Uterus (tissue), 4 donors: ENCODE results near the gene OAS3. TPM values are rescaled to one million over a fixed set of nuclear protein-coding genes. Genes with fewer than 3 reads are reported as not detected.

Experiments
- DNase-seq, 2 donors: peaks; one replicate each; pipeline ENCODE4 v3.0.0-alpha.2; 2019 to 2020
- H3K27ac ChIP-seq, 2 donors: fragments of 200-600 bp; sonication (generic); 1 replicate in 1 of 2; 2 replicates in 1 of 2; pipeline ENCODE4 v1.5.1; 2016 to 2018
- H3K27me3 ChIP-seq, 2 donors: fragments of 200-600 bp; sonication (generic); one replicate each; pipeline ENCODE4 v1.5.1; 2018 to 2019; ENCODE audit warnings: control low read depth in 1 of 2
- H3K36me3 ChIP-seq, 2 donors: fragments of 200-600 bp; sonication (generic); one replicate each; pipeline ENCODE4 v1.5.1; 2019; ENCODE audit warnings: control low read depth in 1 of 2
- H3K4me1 ChIP-seq, 2 donors: fragments of 200-600 bp; sonication (generic); one replicate each; pipeline ENCODE4 v1.5.1; 2018 to 2019; ENCODE audit warnings: control low read depth in 1 of 2
- H3K4me3 ChIP-seq, 2 donors: fragments of 200-600 bp; sonication (generic); 1 replicate in 1 of 2; 2 replicates in 1 of 2; pipeline ENCODE4 v1.5.1; 2018 to 2019; ENCODE audit warnings: mild to moderate bottlenecking in 1 of 2
- H3K9me3 ChIP-seq, 2 donors: fragments of 200-600 bp; sonication (generic); one replicate each; pipeline ENCODE4 v1.5.1; 2019; ENCODE audit warnings: control low read depth in 1 of 2
- POLR2A ChIP-seq, 2 donors: fragments of 450-650 bp; IDR thresholded peaks; one replicate each; pipeline ENCODE4 v1.6.1; 2016; ENCODE audit warnings: antibody characterized with exemption in 2 of 2, mild to moderate bottlenecking in 1 of 2, moderate library complexity in 1 of 2
- intact Hi-C: fragments of 100-400 bp; cut with DNase I; formaldehyde crosslinking; loops from one replicate; pipeline ENCODE4 v1.15.1; 2023; ENCODE audit warnings: low total_unique reads
- total RNA-seq, 4 donors: library from RNA; depleted of rRNA in 3 of 4; stranded (reverse); fragments of >200 nt in 3 of 4; gene quantifications; one replicate each; pipeline versions ENCODE4 v1.1.0 to v1.2.4, GENCODE V29; 2014 to 2023
- TF ChIP-seq, protein P1 (sequence below), 4 experiments: fragments of 200-600 bp in 2 of 4; fragments of 450-650 bp in 2 of 4; sonication (generic) in 2 of 4; IDR thresholded peaks; one replicate each; pipeline ENCODE4 v1.5.1; 2016 to 2019; ENCODE audit warnings: antibody characterized with exemption in 4 of 4, mild to moderate bottlenecking in 2 of 4, moderate library complexity in 1 of 4
- donor health status: DM: yes; HTN: yes; CAD: no.

OAS3 gene
- total RNA-seq, 4 donors from 2014 or later = 2.1 to 22.8 (median 8.9) TPM

DNA sequence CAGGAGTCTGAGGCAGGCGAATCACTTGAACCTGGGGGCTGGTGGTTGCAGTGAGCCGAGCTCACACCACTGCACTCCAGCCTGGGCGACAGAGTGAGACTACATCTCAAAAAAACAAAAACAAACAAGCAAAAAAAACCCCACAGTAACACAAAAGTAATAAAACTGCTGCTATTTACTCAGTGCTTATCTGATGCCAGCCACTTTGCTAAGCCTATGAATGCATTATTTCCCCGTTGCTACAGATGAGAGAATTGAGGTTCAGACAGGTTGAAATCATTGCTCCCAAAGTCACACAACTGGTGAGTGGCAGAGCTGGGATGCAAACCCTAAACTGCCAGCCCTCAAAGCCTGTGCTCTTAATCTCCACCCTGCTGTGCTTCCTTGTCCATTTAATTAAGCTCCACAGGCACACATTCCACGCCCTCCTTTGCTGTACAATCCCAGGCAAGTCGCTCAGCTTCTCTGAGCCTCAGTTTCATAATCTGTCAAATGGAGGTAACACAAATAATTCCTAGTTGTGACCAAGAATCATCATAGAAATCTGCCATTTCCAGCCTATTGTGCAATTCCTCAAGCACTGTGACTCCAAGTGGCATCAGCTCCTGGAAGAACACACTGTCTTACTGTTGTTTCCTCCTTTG lies 5.7 kb upstream of the OAS3 start:
- no peaks in the 10 kb centered on the region for H3K4me1 ChIP-seq
- H3K9me3 ChIP-seq = no peaks in the 10 kb centered on the region
- intact Hi-C loops = no loop called here
- H3K36me3 ChIP-seq = no peaks in the 10 kb centered on the region
- TF ChIP-seq, protein P1, sequence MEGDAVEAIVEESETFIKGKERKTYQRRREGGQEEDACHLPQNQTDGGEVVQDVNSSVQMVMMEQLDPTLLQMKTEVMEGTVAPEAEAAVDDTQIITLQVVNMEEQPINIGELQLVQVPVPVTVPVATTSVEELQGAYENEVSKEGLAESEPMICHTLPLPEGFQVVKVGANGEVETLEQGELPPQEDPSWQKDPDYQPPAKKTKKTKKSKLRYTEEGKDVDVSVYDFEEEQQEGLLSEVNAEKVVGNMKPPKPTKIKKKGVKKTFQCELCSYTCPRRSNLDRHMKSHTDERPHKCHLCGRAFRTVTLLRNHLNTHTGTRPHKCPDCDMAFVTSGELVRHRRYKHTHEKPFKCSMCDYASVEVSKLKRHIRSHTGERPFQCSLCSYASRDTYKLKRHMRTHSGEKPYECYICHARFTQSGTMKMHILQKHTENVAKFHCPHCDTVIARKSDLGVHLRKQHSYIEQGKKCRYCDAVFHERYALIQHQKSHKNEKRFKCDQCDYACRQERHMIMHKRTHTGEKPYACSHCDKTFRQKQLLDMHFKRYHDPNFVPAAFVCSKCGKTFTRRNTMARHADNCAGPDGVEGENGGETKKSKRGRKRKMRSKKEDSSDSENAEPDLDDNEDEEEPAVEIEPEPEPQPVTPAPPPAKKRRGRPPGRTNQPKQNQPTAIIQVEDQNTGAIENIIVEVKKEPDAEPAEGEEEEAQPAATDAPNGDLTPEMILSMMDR (IDR thresholded peaks at IDR 0.05) = no peak
- TF ChIP-seq POLR2A (IDR thresholded peaks at IDR 0.05) = no peak
- no peak overlapping the region for H3K4me3 ChIP-seq
- H3K27ac ChIP-seq = no peak overlapping the region
- no peak for DNase-seq
- H3K27me3 ChIP-seq = no peaks in the 10 kb centered on the region

DNA sequence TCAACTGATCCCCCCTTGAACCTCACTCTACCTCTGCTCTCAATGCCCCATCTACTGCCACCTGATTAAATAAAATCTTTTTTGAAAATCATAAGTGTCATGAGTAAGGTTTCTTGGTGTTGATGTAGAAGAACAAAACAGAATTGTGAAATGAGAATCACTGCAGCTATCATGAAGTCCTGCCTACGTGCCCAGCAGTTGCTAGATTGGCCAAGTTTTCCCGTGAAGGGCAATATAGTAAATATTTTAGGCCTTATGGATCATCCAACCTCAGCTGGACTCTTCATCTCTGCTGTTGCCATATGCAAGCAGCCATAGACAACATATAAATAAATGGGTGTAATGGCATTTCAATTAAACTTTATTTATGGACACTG lies 5.2 kb upstream of the OAS3 start:
- no peaks in the 10 kb centered on the region for H3K9me3 ChIP-seq
- no peaks in the 10 kb centered on the region for H3K36me3 ChIP-seq
- DNase-seq = no peak
- TF ChIP-seq, protein P1 (IDR thresholded peaks at IDR 0.05) = no peak
- TF ChIP-seq POLR2A (IDR thresholded peaks at IDR 0.05) = no peak
- intact Hi-C loops = no loop called here
- H3K4me1 ChIP-seq = no peaks in the 10 kb centered on the region
- no peak overlapping the region for H3K4me3 ChIP-seq
- H3K27ac ChIP-seq = no peak overlapping the region
- H3K27me3 ChIP-seq = no peaks in the 10 kb centered on the region

DNA sequence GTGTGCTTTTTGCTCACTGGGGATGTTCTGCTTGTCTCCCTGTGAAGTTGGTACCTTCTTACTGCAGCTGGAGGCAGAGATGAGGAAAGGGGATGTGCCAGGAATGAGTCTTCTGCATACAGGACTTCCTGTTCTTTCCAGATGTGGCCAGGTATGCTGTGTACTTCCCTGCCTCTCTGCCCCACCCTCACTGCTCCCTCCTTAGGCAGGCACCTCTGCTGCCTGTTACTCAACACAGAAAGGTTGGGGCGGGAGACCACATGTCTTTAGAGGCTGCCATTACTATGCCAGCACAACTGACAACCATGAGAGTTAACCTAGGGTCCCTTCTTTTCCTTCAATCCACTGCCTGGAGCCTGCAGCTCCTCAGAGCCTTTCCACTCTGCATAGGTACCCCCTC lies 2.0 kb upstream of the OAS3 start:
- intact Hi-C loops = no loop called here
- no peak for DNase-seq
- Histone ChIP-seq H3K4me1 (peaks cover 0 to 10% of the 10 kb centered on the region in 2 donors), H3K27ac (no peak overlapping the region), H3K27me3 (no peaks in the 10 kb centered on the region), H3K36me3 (no peaks in the 10 kb centered on the region), H3K9me3 (no peaks in the 10 kb centered on the region), H3K4me3 (no peak overlapping the region)
- TF ChIP-seq, protein P1 (IDR thresholded peaks at IDR 0.05) = no peak
- TF ChIP-seq POLR2A (IDR thresholded peaks at IDR 0.05) = no peak

DNA sequence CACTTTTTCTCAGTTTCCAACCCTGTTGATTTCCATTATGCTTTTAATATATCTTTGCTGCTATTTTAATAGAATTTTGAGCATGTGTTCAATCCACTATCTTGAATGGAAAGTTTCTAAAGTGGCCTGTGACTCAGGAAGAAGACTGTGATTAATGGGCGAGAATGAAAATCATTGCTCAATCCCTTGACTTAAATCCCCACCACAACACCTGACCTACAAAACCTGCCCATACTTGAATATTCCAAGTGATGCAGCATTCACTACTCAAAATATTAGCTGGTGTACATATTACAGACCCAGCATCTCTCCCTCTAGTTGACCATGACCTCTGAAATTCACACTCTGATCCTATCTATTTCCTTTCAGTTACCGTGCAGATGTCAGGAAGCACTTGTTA lies 1.3 kb upstream of the OAS3 start:
- no peaks in the 10 kb centered on the region for H3K27me3 ChIP-seq
- H3K4me3 ChIP-seq = no peak overlapping the region
- peak overlapping the region in 1 of 2 donors; percentile 73 for H3K27ac ChIP-seq
- DNase-seq = no peak
- peaks cover 0 to 10% of the 10 kb centered on the region in 2 donors for H3K4me1 ChIP-seq
- intact Hi-C loops = no loop called here
- H3K9me3 ChIP-seq = no peaks in the 10 kb centered on the region
- TF ChIP-seq, protein P1 (IDR thresholded peaks at IDR 0.05) = no peak
- no peak for TF ChIP-seq POLR2A (IDR thresholded peaks at IDR 0.05)
- H3K36me3 ChIP-seq = no peaks in the 10 kb centered on the region

DNA sequence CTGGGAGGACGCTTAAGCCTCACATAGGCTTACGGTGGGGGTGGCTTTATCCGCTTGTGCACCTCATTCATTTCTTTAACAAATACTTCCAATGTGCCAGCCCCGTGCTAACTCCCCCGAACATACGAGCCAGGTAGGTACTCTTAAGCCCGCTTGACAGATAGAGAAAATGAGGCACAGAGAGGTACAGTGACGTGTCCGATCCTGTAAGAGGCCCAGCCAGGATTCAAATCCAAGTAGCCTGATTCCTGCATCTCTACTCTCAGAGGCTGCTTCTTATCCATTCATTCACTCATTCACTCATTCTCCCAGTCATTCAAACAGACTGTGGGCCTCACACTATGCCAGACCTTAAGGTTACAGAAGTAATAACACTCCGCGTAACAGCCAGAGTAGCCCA lies 477 bp downstream of the OAS3 start:
- no peak for DNase-seq
- Histone ChIP-seq H3K4me1 (peaks cover 0 to 10% of the 10 kb centered on the region in 2 donors), H3K27me3 (no peaks in the 10 kb centered on the region), H3K36me3 (no peaks in the 10 kb centered on the region), H3K27ac (peak overlapping the region; percentile 72 to 73), H3K9me3 (no peaks in the 10 kb centered on the region), H3K4me3 (peak overlapping the region; percentile 69 to 90)
- intact Hi-C loops = no loop called here
- no peak for TF ChIP-seq POLR2A (IDR thresholded peaks at IDR 0.05)
- TF ChIP-seq, protein P1 (IDR thresholded peaks at IDR 0.05) = no peak
